Neural cell (in vitro differentiated cells): Measurements from ENCODE around the gene TTC39C. TPM values are rescaled to one million over a fixed set of nuclear protein-coding genes. Genes with fewer than 3 reads are reported as not detected.

Experiments used
- H2AFZ ChIP-seq: fragments of 200-600, 300-800 bp; sonication (generic), shearing (Covaris generic); 2 replicates; pipeline ENCODE4 v1.6.0; 2014; ENCODE audit warnings: low read depth, mild to moderate bottlenecking, antibody characterized with exemption, low read length, moderate library complexity
- H3F3A ChIP-seq: fragments of 200-600 bp; shearing (Covaris generic); 2 replicates; pipeline ENCODE4 v1.6.1; 2016; ENCODE audit warnings: mild to moderate bottlenecking, moderate library complexity, mixed read lengths, antibody characterized with exemption, low read length; ENCODE audit not compliant: insufficient read depth, poor library complexity, severe bottlenecking
- H3K27ac ChIP-seq: fragments of 200-600, 300-800 bp; sonication (generic), shearing (Covaris generic); 2 replicates; pipeline ENCODE4 v1.5.1; 2014; ENCODE audit warnings: mild to moderate bottlenecking, low read length, moderate library complexity
- H3K27me3 ChIP-seq: fragments of 300-800, 200-600 bp; sonication (generic), shearing (Covaris generic); 2 replicates; pipeline ENCODE4 v1.6.0; 2014; ENCODE audit warnings: mild to moderate bottlenecking, low read depth, low read length, moderate library complexity; ENCODE audit not compliant: insufficient read depth
- H3K36me3 ChIP-seq: fragments of 300-800, 200-600 bp; sonication (generic), shearing (Covaris generic); 2 replicates; pipeline ENCODE4 v1.5.1; 2014; ENCODE audit warnings: mild to moderate bottlenecking, antibody characterized with exemption, low read length, moderate library complexity; ENCODE audit not compliant: insufficient read depth
- H3K4me2 ChIP-seq: fragments of 300-800, 200-600 bp; sonication (generic), shearing (Covaris generic); 2 replicates; pipeline ENCODE4 v1.6.0; 2014; ENCODE audit warnings: mild to moderate bottlenecking, low read length
- H3K4me3 ChIP-seq: fragments of 300-800, 200-600 bp; sonication (generic), shearing (Covaris generic); 2 replicates; pipeline ENCODE4 v1.5.1; 2014; ENCODE audit warnings: mild to moderate bottlenecking, low read length, moderate library complexity
- H3K79me2 ChIP-seq: fragments of 200-600 bp; shearing (Covaris generic); replicated peaks from 2 replicates; pipeline ENCODE4 v1.6.0; 2014; ENCODE audit warnings: mild to moderate bottlenecking, low read length, moderate library complexity; ENCODE audit not compliant: insufficient read depth
- H3K9ac ChIP-seq: fragments of 300-800, 200-600 bp; sonication (generic), shearing (Covaris generic); 2 replicates; pipeline ENCODE4 v1.6.1; 2016; ENCODE audit warnings: mild to moderate bottlenecking, low read length, mixed read lengths
- H3K9me2 ChIP-seq: fragments of 200-600 bp; shearing (Covaris generic); 2 replicates; pipeline ENCODE4 v1.6.1; 2016; ENCODE audit warnings: mild to moderate bottlenecking, low read length, mixed read lengths; ENCODE audit not compliant: insufficient read depth
- H3K9me3 ChIP-seq: fragments of 200-600, 300-800 bp; sonication (generic), shearing (Covaris generic); 2 replicates; pipeline ENCODE4 v1.6.1; 2016; ENCODE audit warnings: mild to moderate bottlenecking, mixed run types, low read length, moderate library complexity, mixed read lengths
- H4K20me1 ChIP-seq: fragments of 200-600 bp; shearing (Covaris generic); 2 replicates; pipeline ENCODE4 v1.6.1; 2016; ENCODE audit warnings: mild to moderate bottlenecking, mixed run types; ENCODE audit not compliant: insufficient read depth
- CTCF ChIP-seq: fragments of 450-650 bp; IDR thresholded peaks from 2 replicates; pipeline ENCODE4 v1.5.1; 2014; ENCODE audit warnings: antibody characterized with exemption, mild to moderate bottlenecking, moderate library complexity; ENCODE audit not compliant: poor library complexity, severe bottlenecking
- EP300 ChIP-seq: fragments of 450-650 bp; conservative IDR thresholded peaks from 2 replicates; pipeline ENCODE4 v1.6.1; 2014; ENCODE audit warnings: antibody characterized with exemption, mild to moderate bottlenecking, moderate library complexity; ENCODE audit not compliant: poor library complexity, severe bottlenecking
- EZH2 ChIP-seq: fragments of 200-600, 300-800 bp; shearing (Covaris generic), sonication (generic); IDR thresholded peaks from 2 replicates; pipeline ENCODE4 v1.6.1; 2014; ENCODE audit warnings: antibody characterized with exemption, low read length, borderline replicate concordance, mild to moderate bottlenecking; ENCODE audit not compliant: insufficient read depth, poor library complexity, severe bottlenecking
- MXI1 ChIP-seq: fragments of 450-650 bp; conservative IDR thresholded peaks from 2 replicates; pipeline ENCODE4 v1.6.1; 2014; ENCODE audit warnings: antibody characterized with exemption, mild to moderate bottlenecking; ENCODE audit not compliant: poor library complexity, severe bottlenecking
- POLR2AphosphoS5 ChIP-seq: IDR thresholded peaks from 2 replicates; pipeline ENCODE4 v1.6.1; 2012
- RAD21 ChIP-seq: fragments of 450-650 bp; conservative IDR thresholded peaks from 2 replicates; pipeline ENCODE4 v1.6.1; 2014; ENCODE audit warnings: antibody characterized with exemption, mild to moderate bottlenecking, moderate library complexity
- REST ChIP-seq: IDR thresholded peaks from 2 replicates; pipeline ENCODE4 v1.6.1; 2012; ENCODE audit warnings: borderline replicate concordance
- SMC3 ChIP-seq: fragments of 450-650 bp; conservative IDR thresholded peaks from 2 replicates; pipeline ENCODE4 v1.6.1; 2014; ENCODE audit warnings: antibody characterized with exemption, mild to moderate bottlenecking, moderate library complexity; ENCODE audit not compliant: poor library complexity
- TAF1 ChIP-seq: IDR thresholded peaks from 2 replicates; pipeline ENCODE4 v1.6.1; 2012; ENCODE audit warnings: low read depth
- polyA plus RNA-seq: library from polyadenylated mRNA; depleted of rRNA; stranded (reverse); fragments of >200 nt; gene quantifications from 2 replicates; pipeline ENCODE4 v1.2.3, GENCODE V29; 2014

The TTC39C gene
- polyA plus RNA-seq, 1 donor from 2014 or later: 19.9 TPM

- Histone ChIP-seq H3K4me3 (peak overlapping the region; percentile 72), H3K9me2 (no peaks in the 10 kb centered on the region), H3K4me2 (no peak overlapping the region), H3K9ac (peak overlapping the region; percentile 60), H3K9me3 (no peaks in the 10 kb centered on the region), H2AFZ (peak overlapping the region; percentile 40), H3K27ac (peak overlapping the region; percentile 3), H3F3A (no peaks in the 10 kb centered on the region), H3K79me2 (no peaks in the 10 kb centered on the region), H4K20me1 (no peaks in the 10 kb centered on the region), H3K36me3 (no peaks in the 10 kb centered on the region), H3K27me3 (peaks cover 3% of the 10 kb centered on the region)
- no peak for TF ChIP-seq EP300
- TF ChIP-seq POLR2AphosphoS5: no peak
- TF ChIP-seq TAF1: no peak
- TF ChIP-seq RAD21: no peak
- TF ChIP-seq REST: no peak
- no peak for TF ChIP-seq EZH2
- TF ChIP-seq MXI1: no peak
- TF ChIP-seq SMC3: no peak
- no peak for TF ChIP-seq CTCF
These were observed 123.8 kb downstream of the TTC39C start for GRCh38 chr18:24138409-24138788.

- H3F3A ChIP-seq: no peaks in the 10 kb centered on the region
- peak within 1 kb of the TSS; percentile 3 for H3K27ac ChIP-seq
- no peaks in the 10 kb centered on the region for H3K9me3 ChIP-seq
- peak within 1 kb of the TSS; percentile 40 for H2AFZ ChIP-seq
- peak within 1 kb of the TSS; percentile 72 for H3K4me3 ChIP-seq
- H3K27me3 ChIP-seq: peaks cover 3% of the 10 kb centered on the region
- peak within 1 kb of the TSS; percentile 39 for H3K4me2 ChIP-seq
- peak within 1 kb of the TSS; percentile 60 for H3K9ac ChIP-seq
- TF ChIP-seq EZH2 (no peak), REST (peak; percentile 62), POLR2AphosphoS5 (peak; percentile 65)
- H3K36me3 ChIP-seq: no peaks in the 10 kb centered on the region
- no peaks in the 10 kb centered on the region for H3K9me2 ChIP-seq
- H3K79me2 ChIP-seq: no peaks in the 10 kb centered on the region
- H4K20me1 ChIP-seq: no peaks in the 10 kb centered on the region
These were observed 124.4 kb downstream of the TTC39C start, which contains the start of gene CABYR for GRCh38 chr18:24138789-24139616. CABYR (plus strand) TSS chr18:24139062; CDS start chr18:24143115, 4,053 bp downstream.
